GM19328 (cell line): ENCODE data around the gene RAB12.
"Not testable (repeated sequence)": the region's sequence is repeated elsewhere in the genome, so short reads cannot be mapped to it uniquely, and the experiment has no call there.

Experiments used
- ATAC-seq: cut with Tn5 transposase; IDR thresholded peaks from one replicate; pipeline ENCODE4 v1.9.1; 2021; ENCODE audit warnings: mild to moderate bottlenecking, moderate library complexity; ENCODE audit not compliant: unreplicated experiment

RAB12 gene

GRCh38 chr18:8643326-8643878 lies 34.2 kb downstream of the RAB12 start:
- ATAC-seq, result no peak

GRCh38 chr18:8647359-8647758 lies 38.1 kb downstream of the RAB12 start:
- ATAC-seq, result not testable (repeated sequence)

GRCh38 chr18:8651478-8652261 lies 42.4 kb downstream of the RAB12 start:
- not testable (repeated sequence) for ATAC-seq

GRCh38 chr18:8654503-8655451 lies 45.5 kb downstream of the RAB12 start:
- no peak for ATAC-seq

- no peak for ATAC-seq
Measured at GRCh38 chr18:8656232-8656631, 47.0 kb downstream of the RAB12 start.

- no peak for ATAC-seq
Measured at GRCh38 chr18:8657050-8657820, 48.0 kb downstream of the RAB12 start.

GRCh38 chr18:8657873-8658470 lies 48.7 kb downstream of the RAB12 start:
- ATAC-seq, result no peak

GRCh38 chr18:8658858-8659485 lies 49.7 kb downstream of the RAB12 start:
- ATAC-seq, result no peak

- ATAC-seq, result no peak
Measured at GRCh38 chr18:8659609-8660242, 50.5 kb downstream of the RAB12 start.

- no peak for ATAC-seq
Measured at GRCh38 chr18:8660316-8660715, 51.1 kb downstream of the RAB12 start.

- no peak for ATAC-seq
Measured at GRCh38 chr18:8661754-8662559, 52.7 kb downstream of the RAB12 start.

GRCh38 chr18:8662560-8663255 lies 53.5 kb downstream of the RAB12 start:
- no peak for ATAC-seq

GRCh38 chr18:8667846-8668245 lies 58.6 kb downstream of the RAB12 start:
- ATAC-seq, result no peak

- ATAC-seq, result no peak
Measured at GRCh38 chr18:8668381-8668780, 59.1 kb downstream of the RAB12 start.

- ATAC-seq, result no peak
Measured at GRCh38 chr18:8669571-8669970, 60.3 kb downstream of the RAB12 start.

- peak; percentile 65 for ATAC-seq
Measured at GRCh38 chr18:8673256-8674209, 64.3 kb downstream of the RAB12 start.

- no peak for ATAC-seq
Measured at GRCh38 chr18:8675057-8675456, 65.8 kb downstream of the RAB12 start.
